Hepatocyte (in vitro differentiated cells): Measurements from ENCODE around the gene AMMECR1. TPM values are rescaled to one million over a fixed set of nuclear protein-coding genes. Genes with fewer than 3 reads are reported as not detected.

Experiments used
- DNase-seq: peaks from one replicate; pipeline ENCODE4 v3.0.0-alpha.2; 2016; ENCODE audit warnings: low spot score
- H2AFZ ChIP-seq: fragments of 200-600 bp; sonication (generic); 2 replicates; pipeline ENCODE4 v1.6.0; 2016; ENCODE audit warnings: antibody characterized with exemption, mild to moderate bottlenecking
- H3K27ac ChIP-seq: fragments of 200-600 bp; sonication (generic); 2 replicates; pipeline ENCODE4 v1.5.1; 2016; ENCODE audit warnings: mild to moderate bottlenecking
- H3K27me3 ChIP-seq: fragments of 200-600 bp; sonication (generic); 2 replicates; pipeline ENCODE4 v1.6.1; 2016
- H3K36me3 ChIP-seq: fragments of 200-600 bp; sonication (generic); replicated peaks from 2 replicates; pipeline ENCODE4 v1.5.1; 2016; ENCODE audit warnings: low read depth; ENCODE audit not compliant: insufficient read depth
- H3K4me1 ChIP-seq: fragments of 200-600 bp; sonication (generic); 2 replicates; pipeline ENCODE4 v1.5.1; 2016; ENCODE audit warnings: mild to moderate bottlenecking, moderate library complexity; ENCODE audit not compliant: insufficient read depth
- H3K4me2 ChIP-seq: fragments of 200-600 bp; sonication (generic); 2 replicates; pipeline ENCODE4 v1.6.0; 2016
- H3K4me3 ChIP-seq: fragments of 200-600 bp; sonication (generic); 2 replicates; pipeline ENCODE4 v1.5.1; 2016; ENCODE audit warnings: mild to moderate bottlenecking
- H3K79me2 ChIP-seq: fragments of 200-600 bp; sonication (generic); 2 replicates; pipeline ENCODE4 v1.6.0; 2017; ENCODE audit warnings: mild to moderate bottlenecking
- H3K9me2 ChIP-seq: fragments of 200-600 bp; sonication (generic); replicated peaks from 2 replicates; pipeline ENCODE4 v1.6.0; 2017; ENCODE audit warnings: mild to moderate bottlenecking; ENCODE audit not compliant: insufficient read depth
- H3K9me3 ChIP-seq: fragments of 200-600 bp; sonication (generic); 2 replicates; pipeline ENCODE4 v1.5.1; 2016; ENCODE audit warnings: low read depth, mild to moderate bottlenecking
- H4K20me1 ChIP-seq: fragments of 200-600 bp; sonication (generic); 2 replicates; pipeline ENCODE4 v1.6.0; 2016; ENCODE audit warnings: mild to moderate bottlenecking; ENCODE audit not compliant: insufficient read depth, poor library complexity, severe bottlenecking
- EZH2 ChIP-seq: fragments of 200-600 bp; sonication (generic); IDR thresholded peaks from 2 replicates; pipeline ENCODE4 v1.6.1; 2016; ENCODE audit warnings: antibody characterized with exemption, mild to moderate bottlenecking, borderline replicate concordance
- EZH2phosphoT487 ChIP-seq: fragments of 200-600 bp; sonication (generic); IDR thresholded peaks from one replicate; pipeline ENCODE4 v1.6.1; 2018; ENCODE audit warnings: antibody characterized with exemption, mild to moderate bottlenecking, low read depth, moderate library complexity; ENCODE audit not compliant: unreplicated experiment, severe bottlenecking
- WGBS: methylation state at CpG from one replicate; pipeline ENCODE4 v1.1.6; 2016; ENCODE audit warnings: low lambda C conversion rate; ENCODE audit errors: missing lambda C conversion rate; 5-methylcytosine and 5-hydroxymethylcytosine counted together
- polyA plus RNA-seq: library from polyadenylated mRNA; unstranded; fragments of >200 nt; fragmentation: Nextera tagmentation; extraction: Ambion mirVana; gene quantifications from 2 replicates; pipeline ENCODE4 v1.2.1, GENCODE V29; 2016
- total RNA-seq: library from RNA; depleted of rRNA; stranded (reverse); fragments of >200 nt; gene quantifications from 2 replicates; pipeline ENCODE4 v1.2.3, GENCODE V29; 2014
- TF ChIP-seq, protein P1 (sequence below): fragments of 200-600 bp; sonication (generic); IDR thresholded peaks from 2 replicates; pipeline ENCODE4 v1.5.1; 2016; ENCODE audit warnings: antibody characterized with exemption, mild to moderate bottlenecking; ENCODE audit not compliant: poor library complexity

Gene AMMECR1
- total and polyA plus RNA-seq, 2 experiments from 2014 or later, result 24.6 to 33.3 TPM

DNA sequence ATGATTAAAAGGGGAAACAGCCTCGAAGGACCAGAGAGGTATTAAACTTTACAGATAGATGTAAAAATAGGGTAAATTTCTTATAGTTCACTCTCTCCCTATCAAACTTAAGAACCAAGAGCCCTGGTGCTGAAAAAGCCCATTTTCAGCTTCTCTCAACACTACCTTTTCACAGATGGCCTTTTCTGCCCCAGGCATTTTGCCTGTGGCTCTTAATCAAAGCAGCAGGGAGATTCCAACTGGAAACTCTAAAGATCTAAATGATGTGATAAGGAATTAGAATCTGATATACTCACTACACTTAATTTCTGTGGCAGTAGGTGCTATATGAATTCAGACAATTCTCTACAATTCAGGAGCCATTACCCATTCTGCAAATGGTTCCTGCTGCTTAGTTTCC lies 60.0 kb downstream of the AMMECR1 start:
- H3K79me2 ChIP-seq, result no peaks in the 10 kb centered on the region
- TF ChIP-seq EZH2, result no peak
- TF ChIP-seq EZH2phosphoT487, result no peak
- TF ChIP-seq, protein P1, sequence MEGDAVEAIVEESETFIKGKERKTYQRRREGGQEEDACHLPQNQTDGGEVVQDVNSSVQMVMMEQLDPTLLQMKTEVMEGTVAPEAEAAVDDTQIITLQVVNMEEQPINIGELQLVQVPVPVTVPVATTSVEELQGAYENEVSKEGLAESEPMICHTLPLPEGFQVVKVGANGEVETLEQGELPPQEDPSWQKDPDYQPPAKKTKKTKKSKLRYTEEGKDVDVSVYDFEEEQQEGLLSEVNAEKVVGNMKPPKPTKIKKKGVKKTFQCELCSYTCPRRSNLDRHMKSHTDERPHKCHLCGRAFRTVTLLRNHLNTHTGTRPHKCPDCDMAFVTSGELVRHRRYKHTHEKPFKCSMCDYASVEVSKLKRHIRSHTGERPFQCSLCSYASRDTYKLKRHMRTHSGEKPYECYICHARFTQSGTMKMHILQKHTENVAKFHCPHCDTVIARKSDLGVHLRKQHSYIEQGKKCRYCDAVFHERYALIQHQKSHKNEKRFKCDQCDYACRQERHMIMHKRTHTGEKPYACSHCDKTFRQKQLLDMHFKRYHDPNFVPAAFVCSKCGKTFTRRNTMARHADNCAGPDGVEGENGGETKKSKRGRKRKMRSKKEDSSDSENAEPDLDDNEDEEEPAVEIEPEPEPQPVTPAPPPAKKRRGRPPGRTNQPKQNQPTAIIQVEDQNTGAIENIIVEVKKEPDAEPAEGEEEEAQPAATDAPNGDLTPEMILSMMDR, result no peak
- no peak overlapping the region for H3K4me2 ChIP-seq
- DNase-seq, result no peak
- H3K4me3 ChIP-seq, result no peak overlapping the region
- no peak overlapping the region for H3K27ac ChIP-seq
- H3K36me3 ChIP-seq, result no peaks in the 10 kb centered on the region
- H4K20me1 ChIP-seq, result no peaks in the 10 kb centered on the region
- 39% methylated on average over 1 of the region's 1 CpG for WGBS
- H3K4me1 ChIP-seq, result no peaks in the 10 kb centered on the region
- no peaks in the 10 kb centered on the region for H3K9me2 ChIP-seq
- H3K27me3 ChIP-seq, result no peaks in the 10 kb centered on the region
- no peak overlapping the region for H2AFZ ChIP-seq
- H3K9me3 ChIP-seq, result no peaks in the 10 kb centered on the region

DNA sequence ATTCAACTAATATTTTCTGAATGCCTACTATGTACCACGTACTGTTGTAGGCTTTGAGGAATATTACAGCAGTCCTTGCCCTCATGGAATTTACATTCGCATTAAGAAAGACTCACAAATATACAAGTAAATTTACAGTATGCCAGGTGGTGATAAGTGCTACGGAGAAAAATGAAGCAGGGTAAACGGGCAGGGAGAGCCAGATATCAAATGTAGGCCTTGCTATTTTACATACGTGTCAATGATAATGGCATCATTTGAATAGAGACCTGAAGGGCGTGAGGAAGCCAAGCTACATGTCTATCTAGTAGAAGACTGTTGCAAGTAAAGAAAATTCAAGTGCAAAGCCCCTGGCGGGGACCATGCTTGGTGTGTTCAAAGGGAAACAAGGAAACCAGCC lies 65.2 kb downstream of the AMMECR1 start:
- no peaks in the 10 kb centered on the region for H3K79me2 ChIP-seq
- no peak overlapping the region for H3K27ac ChIP-seq
- no peak for TF ChIP-seq EZH2
- TF ChIP-seq EZH2phosphoT487, result no peak
- TF ChIP-seq, protein P1, result no peak
- DNase-seq, result no peak
- no peaks in the 10 kb centered on the region for H3K4me1 ChIP-seq
- 73% methylated on average over 7 of the region's 7 CpGs for WGBS
- H2AFZ ChIP-seq, result no peak overlapping the region
- no peaks in the 10 kb centered on the region for H3K36me3 ChIP-seq
- no peaks in the 10 kb centered on the region for H3K9me2 ChIP-seq
- no peak overlapping the region for H3K4me2 ChIP-seq
- no peaks in the 10 kb centered on the region for H4K20me1 ChIP-seq
- H3K27me3 ChIP-seq, result no peaks in the 10 kb centered on the region
- H3K9me3 ChIP-seq, result no peaks in the 10 kb centered on the region
- H3K4me3 ChIP-seq, result no peak overlapping the region

DNA sequence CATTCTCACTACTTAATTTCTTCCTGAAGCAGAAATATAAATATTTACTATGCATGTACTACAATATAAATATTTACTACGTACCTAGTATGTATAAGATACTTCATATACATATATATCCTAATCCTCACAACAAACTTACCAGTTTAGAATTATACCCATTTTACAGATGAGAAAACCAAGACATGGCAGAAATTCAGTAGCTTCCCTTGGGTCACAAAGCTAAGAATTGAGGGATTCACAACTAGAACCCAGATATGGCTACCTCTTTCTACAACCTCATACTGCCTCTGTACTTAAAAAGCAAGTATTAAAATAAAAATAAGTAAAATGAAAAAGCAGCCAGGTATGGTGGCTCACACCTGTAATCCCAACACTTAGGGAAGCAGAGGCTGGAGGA lies 65.9 kb downstream of the AMMECR1 start:
- TF ChIP-seq, protein P1, result no peak
- TF ChIP-seq EZH2 (no peak), EZH2phosphoT487 (no peak)
- DNase-seq, result no peak
- 66% methylated on average over 1 of the region's 1 CpG for WGBS

DNA sequence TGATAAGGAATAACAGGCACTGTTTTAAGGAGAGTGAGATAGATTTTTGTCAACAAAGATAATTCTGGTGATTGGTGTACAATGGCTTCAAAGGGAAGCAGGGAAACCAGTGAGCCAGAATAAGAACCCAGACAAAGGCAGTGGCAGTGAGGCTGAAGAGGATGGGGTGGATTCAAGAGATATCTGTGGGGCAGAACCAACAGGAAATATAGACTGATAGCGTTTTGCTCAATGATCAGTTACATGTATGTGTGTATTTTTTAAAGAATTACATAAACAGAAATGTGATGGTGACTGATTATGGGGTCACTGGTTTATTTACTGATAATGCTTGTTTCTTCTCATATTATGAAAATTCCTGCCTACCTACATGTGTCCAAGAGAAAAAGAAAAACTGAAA lies 66.4 kb downstream of the AMMECR1 start:
- TF ChIP-seq EZH2, result no peak
- TF ChIP-seq, protein P1, result no peak
- no peak for TF ChIP-seq EZH2phosphoT487
- no peak overlapping the region for H3K4me2 ChIP-seq
- WGBS, result 36% methylated on average over 1 of the region's 1 CpG
- no peaks in the 10 kb centered on the region for H3K79me2 ChIP-seq
- no peaks in the 10 kb centered on the region for H3K9me3 ChIP-seq
- H3K27ac ChIP-seq, result no peak overlapping the region
- H3K9me2 ChIP-seq, result no peaks in the 10 kb centered on the region
- H3K4me3 ChIP-seq, result no peak overlapping the region
- H3K27me3 ChIP-seq, result no peaks in the 10 kb centered on the region
- H2AFZ ChIP-seq, result no peak overlapping the region
- no peaks in the 10 kb centered on the region for H3K36me3 ChIP-seq
- no peaks in the 10 kb centered on the region for H3K4me1 ChIP-seq
- H4K20me1 ChIP-seq, result no peaks in the 10 kb centered on the region
- DNase-seq, result no peak

More for the DNA sequence above, 65.9 kb downstream of the AMMECR1 start:
- H3K27ac ChIP-seq, result no peak overlapping the region
- no peak overlapping the region for H3K4me2 ChIP-seq
- no peaks in the 10 kb centered on the region for H3K9me2 ChIP-seq
- H3K27me3 ChIP-seq, result no peaks in the 10 kb centered on the region
- H3K4me1 ChIP-seq, result no peaks in the 10 kb centered on the region
- H4K20me1 ChIP-seq, result no peaks in the 10 kb centered on the region
- no peaks in the 10 kb centered on the region for H3K9me3 ChIP-seq
- no peak overlapping the region for H3K4me3 ChIP-seq
- H2AFZ ChIP-seq, result no peak overlapping the region
- no peaks in the 10 kb centered on the region for H3K36me3 ChIP-seq
- no peaks in the 10 kb centered on the region for H3K79me2 ChIP-seq
